NCI-H748 treated with DMSO at 0.1 percent for 48 hours (cell line): ENCODE data around the gene DNAH3.
"Not testable (repeated sequence)": the region's sequence is repeated elsewhere in the genome, so short reads cannot be mapped to it uniquely, and the experiment has no call there.

Experiments used
- DNase-seq: peaks from one replicate; lab custom pipeline; 2025; lab: John Stamatoyannopoulos, UW

DNAH3 gene

GRCh38 chr16:21009815-21010214 is 140.8 kb downstream of the DNAH3 start:
- no peak for DNase-seq

- DNase-seq = no peak
Measured at GRCh38 chr16:21005008-21005407, 145.6 kb downstream of the DNAH3 start.

DNA sequence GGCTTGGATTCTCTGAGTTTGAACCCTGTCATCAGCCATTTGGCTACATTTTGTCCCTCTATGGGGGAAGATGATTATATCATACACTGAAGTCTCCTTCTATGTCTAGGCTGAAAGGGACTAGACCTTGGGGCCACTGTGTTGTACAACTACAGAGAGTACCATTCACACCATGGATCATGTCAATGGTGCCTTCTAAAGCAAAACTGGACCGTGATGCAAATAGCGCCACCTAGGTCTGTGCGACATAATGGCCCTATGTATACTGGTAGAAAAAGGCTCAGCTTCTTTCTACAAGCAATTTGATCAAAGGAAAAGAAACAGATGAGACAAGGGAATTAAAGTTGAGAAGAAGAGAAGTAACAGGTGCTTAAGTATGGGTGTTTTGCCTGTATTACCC is 149.4 kb downstream of the DNAH3 start:
- DNase-seq = no peak

DNA sequence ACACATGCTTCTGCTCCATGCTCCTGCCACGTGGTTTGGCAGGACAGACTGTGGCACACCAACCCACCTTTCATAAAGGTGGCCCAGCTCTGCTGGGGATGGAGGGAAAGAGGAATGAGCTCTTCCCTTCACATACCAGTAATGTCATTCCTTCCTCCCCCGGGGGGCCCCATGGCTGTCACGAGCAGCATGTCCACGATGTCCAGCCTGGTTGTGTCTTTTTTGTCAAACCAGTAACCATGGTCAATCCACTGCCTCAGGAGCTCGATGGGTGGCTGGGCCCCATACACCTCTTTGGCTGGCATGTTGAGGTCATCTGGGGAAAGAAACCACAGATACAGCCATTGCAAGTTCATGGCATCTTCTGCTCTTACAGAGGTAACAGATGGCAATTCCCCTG is 153.5 kb downstream of the DNAH3 start:
- no peak for DNase-seq

DNA sequence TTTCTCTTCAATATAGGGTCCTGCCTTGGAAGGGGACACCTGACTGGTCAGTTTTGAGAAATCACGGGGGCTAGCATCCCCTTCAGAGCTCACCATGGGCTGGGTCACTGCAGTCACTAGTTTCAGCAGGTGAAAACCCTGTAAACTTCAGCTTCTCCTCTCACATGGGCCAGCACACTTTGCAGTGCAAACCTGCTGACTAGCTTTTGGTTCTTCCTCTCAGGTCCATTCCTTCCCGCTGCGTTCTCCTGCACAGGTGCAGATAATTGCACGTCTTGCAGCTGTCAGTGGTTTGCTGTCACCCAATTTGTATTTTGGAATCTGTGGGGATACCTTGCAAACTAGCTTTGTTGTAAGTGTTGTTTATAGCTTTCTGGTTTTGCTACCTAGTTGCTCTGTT is 154.9 kb downstream of the DNAH3 start:
- DNase-seq = no peak

GRCh38 chr16:20989496-20990070 is 161.1 kb downstream of the DNAH3 start:
- not testable (repeated sequence) for DNase-seq

DNA sequence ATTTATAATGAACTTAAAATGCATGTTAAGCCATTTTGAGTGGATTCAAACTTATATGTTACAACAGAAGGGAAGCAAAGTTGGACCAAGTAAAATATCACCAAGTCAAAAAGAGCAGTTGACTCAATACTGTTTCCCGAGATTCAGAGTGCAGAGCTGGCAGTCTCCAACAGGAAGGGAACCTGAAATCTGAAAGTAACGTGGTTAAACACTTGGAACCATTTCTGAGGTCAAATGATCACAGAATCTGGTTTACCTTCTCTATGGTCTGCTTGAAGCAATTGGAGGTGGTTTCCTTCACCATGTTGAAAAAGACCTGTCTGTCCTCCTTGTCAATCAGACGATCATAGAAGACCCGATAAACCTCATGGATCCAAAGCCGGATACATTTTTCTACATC is 163.6 kb downstream of the DNAH3 start:
- no peak for DNase-seq

DNA sequence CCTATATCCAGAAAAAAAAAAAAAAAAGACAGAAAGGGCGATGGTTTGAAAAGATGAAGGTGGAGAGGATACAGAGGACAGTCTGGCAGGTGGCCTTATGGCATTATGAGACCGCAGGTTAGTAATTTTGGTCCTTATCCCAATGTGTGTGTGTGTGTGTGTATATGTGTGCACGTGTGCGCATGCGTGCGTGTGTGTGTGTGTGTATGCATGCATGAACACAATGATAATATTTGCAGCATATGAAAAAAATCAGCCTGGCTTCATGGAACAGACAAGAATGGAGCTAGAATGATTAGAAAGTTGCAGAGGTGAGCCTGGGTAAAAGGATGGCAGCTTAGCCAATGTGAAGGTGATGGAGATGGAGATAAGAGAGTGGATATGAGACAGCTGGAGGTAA is 166.6 kb downstream of the DNAH3 start:
- no peak for DNase-seq

DNA sequence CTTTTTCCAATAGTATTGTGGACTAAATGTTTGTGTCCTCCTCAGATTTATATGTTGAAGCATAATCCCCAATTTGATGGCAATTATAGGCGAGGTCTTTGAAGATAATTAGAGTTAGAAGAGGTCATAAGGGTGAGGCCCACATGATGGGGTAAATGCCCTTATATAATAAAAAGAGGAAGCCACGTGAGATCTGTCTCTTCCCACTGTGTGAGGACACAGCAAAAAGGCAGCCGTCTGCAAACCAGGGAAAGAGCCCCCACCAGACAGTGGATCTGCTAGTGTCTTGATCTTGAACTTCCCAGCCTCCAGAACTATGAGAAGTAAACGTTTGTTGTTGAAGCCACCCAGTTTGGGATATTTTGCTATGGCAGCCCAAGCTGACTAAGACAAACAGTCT is 174.1 kb downstream of the DNAH3 start:
- no peak for DNase-seq

DNA sequence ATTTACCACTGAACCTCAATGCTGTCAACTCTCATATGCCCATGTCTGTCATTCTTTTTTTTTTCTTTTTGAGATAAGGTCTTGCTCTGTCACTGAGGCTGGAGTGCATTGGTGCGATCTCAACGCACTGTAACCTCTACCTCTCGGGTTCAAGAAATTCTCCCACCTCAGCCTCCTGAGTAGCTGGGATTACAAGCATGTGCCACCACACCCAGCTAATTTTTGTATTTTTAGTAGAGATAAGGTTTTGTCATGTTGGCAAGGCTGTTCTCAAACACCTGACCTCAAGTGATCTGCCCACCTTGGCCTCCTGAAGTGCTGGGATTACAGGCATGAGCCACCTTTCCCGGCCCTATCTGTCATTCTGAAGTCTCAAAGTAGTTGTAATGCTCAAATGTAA is 177.4 kb downstream of the DNAH3 start:
- DNase-seq = not testable (repeated sequence)

DNA sequence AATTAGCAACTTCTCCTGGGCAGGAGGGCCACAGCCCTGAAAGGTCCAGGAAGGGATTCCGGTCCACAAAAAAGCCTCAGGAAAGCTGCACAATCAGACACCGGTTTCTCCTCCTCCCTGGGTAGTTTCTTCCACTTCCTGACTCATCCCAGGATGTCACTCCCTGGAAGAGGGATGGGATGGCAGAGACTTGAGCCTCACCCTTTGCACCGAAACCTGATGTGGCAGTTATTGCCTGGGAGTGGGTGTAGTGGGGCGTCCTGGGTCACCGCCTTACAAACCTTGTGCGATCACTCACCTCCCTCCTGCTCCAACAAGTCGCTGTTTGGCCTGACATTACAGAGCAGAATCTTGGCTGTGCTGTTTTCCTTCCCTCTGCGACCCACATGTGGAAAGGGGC is 179.2 kb downstream of the DNAH3 start:
- DNase-seq = no peak

GRCh38 chr16:20969386-20969785 is 181.3 kb downstream of the DNAH3 start:
- no peak for DNase-seq

DNA sequence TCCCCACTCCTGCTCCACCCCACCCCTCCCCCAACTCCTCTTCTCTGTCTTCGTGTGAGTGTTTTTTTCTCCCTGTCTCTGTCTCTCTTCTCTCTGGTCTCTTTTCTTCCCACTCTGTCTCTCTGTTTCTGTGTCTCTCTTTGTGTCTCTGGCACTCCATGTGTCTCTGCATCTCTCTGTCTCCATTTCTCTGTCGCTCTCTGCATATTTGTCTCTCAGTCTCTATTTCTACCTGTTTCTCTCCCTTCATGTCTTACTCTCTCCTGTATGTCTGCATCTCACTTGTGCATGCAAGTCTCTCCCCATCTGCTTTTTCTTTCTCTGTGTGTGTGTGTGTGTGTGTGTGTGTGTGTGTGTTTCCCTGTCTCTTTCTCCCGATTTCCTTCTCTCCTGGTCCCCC is 181.9 kb downstream of the DNAH3 start:
- no peak for DNase-seq

GRCh38 chr16:20960899-20961298 is 189.7 kb downstream of the DNAH3 start:
- DNase-seq = no peak

GRCh38 chr16:20957153-20957552 is 193.5 kb downstream of the DNAH3 start:
- no peak for DNase-seq

GRCh38 chr16:20956319-20956718 is 194.3 kb downstream of the DNAH3 start:
- no peak for DNase-seq

GRCh38 chr16:20954574-20954973 is 196.1 kb downstream of the DNAH3 start:
- no peak for DNase-seq

DNA sequence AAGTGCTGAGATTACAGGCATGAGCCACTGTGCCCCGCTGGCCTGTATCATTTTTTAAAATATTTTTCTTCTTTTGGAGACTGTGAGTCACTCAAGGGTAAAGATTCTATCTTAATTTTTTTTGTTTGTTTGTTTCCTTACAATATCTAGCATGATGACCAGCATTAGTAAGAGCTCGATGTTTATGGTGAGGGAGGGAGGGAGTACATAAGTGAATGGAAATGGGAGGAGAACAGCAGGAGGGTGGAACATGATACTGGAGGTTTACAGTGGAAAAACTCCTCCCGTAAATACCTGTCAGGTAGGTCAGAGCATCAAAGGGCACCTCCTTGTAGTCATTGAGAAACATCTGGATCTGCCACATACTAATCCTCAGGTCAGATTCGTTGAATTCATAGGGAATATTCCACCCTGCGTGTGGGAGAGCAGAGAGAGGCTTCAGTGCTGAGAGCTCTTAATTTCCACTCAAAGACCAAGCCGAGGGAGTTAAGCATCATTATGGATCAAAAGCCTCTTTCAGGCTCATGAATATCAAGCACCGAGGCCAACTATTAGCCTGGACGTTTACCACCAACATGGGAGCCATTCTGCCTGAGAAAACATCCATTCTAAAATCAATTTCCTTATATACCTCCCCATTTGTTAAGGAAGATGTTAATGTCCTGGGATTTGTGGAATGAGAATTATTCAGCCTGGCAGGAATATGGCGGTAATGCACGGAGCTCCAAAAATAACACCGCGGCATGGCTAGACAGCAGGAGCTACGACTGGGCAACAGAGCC is 198.3 kb downstream of the DNAH3 start:
- DNase-seq = no peak

DNA sequence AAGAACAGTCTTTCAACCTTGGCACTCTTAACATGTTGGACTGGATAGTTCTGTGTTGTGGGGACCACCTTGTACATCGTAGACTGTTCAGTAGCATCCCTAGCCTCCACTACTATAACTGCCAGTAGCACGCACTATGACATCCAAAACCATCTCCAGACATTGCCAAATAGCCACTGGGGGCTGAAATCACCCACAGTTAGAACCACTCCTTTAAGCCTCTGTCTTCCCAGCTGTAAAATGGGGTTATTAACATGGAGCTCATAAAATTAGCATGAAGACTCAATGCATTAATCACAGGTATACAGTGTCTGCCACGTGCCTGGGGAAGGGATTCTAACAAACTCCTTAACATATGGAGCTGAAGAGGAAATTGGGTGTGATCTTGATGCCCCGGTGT is 200.4 kb downstream of the DNAH3 start:
- DNase-seq = no peak

- DNase-seq = no peak
Measured at GRCh38 chr16:20949660-20950059, 201.0 kb downstream of the DNAH3 start.

DNA sequence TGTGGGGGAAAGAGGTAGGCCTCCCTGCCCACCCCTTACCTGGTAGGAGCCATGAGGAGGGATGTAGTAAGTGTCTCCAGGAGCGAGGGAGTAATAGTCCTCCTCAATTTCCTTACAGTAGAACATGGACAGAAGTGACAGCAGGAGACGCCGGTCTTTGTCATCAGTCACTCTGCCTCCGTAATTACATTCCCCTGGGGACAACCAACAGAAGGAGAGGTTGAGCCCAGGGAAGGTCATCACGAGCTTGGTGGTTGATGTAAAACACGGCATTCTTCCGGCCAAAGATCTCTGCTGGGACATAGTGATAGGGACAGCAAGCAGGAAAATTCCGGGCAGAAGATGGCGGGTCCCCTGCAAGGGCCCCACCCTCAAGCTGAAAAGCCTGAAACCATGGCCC is 202.2 kb downstream of the DNAH3 start:
- DNase-seq = no peak

- no peak for DNase-seq
Measured at GRCh38 chr16:20946015-20946629, 204.5 kb downstream of the DNAH3 start.

DNA sequence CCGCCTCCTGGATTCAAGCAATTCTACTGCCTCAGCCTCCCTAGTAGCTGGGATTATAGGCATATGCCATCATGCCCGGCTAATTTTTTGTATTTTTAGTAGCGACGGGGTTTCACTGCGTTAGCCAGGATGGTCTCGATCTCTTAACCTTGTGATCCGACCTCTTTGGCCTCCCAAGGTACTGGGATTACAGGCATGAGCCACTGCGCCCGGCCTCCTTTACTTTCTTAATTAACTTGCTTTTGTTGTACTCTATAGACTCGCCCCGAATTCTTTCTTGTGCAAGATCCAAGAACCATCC is 205.1 kb downstream of the DNAH3 start:
- not testable (repeated sequence) for DNase-seq
